Measurements from ENCODE around the gene SRR. TPM values are rescaled to one million over a fixed set of nuclear protein-coding genes. Genes with fewer than 3 reads are reported as not detected.
A peak's percentile ranks its signal among the peaks of the same experiment; 100 is the strongest.

SRR gene
- total RNA-seq, 4 donors from 2014 or later, result 2.1 to 27.2 (median 5.5) TPM

DNA sequence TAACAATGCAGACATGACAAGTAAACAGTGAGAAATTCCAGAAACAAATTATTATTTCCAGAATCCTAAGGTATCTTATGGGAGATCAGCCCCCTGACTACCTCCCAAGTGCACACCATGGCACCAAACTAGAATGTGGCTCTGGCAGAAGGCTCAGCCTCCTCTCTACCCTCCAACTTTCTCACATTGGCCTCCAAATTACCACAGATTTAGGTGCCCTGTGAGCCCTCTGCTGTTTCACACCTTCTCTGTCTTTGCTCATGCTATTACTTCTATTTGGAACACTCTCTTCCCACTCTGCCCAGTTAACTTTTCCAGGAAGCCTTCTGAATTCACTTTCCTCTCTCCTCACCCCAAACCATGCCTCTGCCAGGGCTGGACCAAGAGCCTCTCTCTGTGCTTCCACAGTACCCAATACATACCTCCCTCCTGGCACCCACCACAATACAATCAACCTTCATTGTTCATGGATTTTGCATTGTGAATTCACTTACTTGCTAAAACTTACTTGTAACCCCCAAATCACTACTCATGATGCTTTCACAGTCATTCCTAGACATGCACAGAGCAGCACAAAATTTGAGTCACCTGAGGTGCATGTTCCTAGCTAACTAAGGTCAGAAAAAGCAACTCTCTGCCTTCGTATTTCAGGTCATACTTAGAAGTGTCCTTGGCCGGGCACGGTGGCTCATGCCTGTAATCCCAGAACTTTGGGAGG, 31.6 kb upstream of the SRR start:
- no peaks in the 10 kb centered on the region for H3K4me1 ChIP-seq
- H3K36me3 ChIP-seq, result peaks cover 0 to 25% (median 0%) of the 10 kb centered on the region in 3 donors
- no peaks in the 10 kb centered on the region for H3K9me3 ChIP-seq
- no peak for DNase-seq
- no peak overlapping the region for H3K27ac ChIP-seq
- H3K27me3 ChIP-seq, result no peaks in the 10 kb centered on the region
- TF ChIP-seq, protein P1, sequence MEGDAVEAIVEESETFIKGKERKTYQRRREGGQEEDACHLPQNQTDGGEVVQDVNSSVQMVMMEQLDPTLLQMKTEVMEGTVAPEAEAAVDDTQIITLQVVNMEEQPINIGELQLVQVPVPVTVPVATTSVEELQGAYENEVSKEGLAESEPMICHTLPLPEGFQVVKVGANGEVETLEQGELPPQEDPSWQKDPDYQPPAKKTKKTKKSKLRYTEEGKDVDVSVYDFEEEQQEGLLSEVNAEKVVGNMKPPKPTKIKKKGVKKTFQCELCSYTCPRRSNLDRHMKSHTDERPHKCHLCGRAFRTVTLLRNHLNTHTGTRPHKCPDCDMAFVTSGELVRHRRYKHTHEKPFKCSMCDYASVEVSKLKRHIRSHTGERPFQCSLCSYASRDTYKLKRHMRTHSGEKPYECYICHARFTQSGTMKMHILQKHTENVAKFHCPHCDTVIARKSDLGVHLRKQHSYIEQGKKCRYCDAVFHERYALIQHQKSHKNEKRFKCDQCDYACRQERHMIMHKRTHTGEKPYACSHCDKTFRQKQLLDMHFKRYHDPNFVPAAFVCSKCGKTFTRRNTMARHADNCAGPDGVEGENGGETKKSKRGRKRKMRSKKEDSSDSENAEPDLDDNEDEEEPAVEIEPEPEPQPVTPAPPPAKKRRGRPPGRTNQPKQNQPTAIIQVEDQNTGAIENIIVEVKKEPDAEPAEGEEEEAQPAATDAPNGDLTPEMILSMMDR (IDR thresholded peaks at IDR 0.05), result no peak
- no peak for TF ChIP-seq POLR2A (IDR thresholded peaks at IDR 0.05)
- H3K4me3 ChIP-seq, result no peak overlapping the region

DNA sequence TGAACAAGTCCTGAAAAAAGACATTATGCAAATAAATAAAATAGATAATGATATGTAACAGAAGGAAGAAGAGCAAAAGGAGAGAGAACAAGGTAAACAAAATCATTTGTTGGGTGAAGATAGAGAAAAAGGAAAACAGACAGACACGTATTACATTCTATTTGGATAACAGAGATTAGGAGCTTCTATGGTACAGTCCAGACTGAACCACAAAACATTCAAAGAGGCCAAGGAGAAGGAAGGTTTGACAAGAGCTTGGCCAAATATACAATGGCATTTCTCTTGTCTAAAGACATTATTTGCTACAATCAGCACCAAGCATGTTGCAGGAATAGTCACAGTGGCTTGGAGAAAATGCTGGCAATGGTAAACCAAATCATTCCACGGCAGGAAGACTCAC, 29.3 kb upstream of the SRR start:
- no peak for TF ChIP-seq POLR2A (IDR thresholded peaks at IDR 0.05)
- TF ChIP-seq, protein P1 (IDR thresholded peaks at IDR 0.05), result no peak
- peaks cover 0 to 37% (median 0%) of the 10 kb centered on the region in 3 donors for H3K36me3 ChIP-seq
- no peaks in the 10 kb centered on the region for H3K27me3 ChIP-seq
- H3K4me3 ChIP-seq, result no peak overlapping the region
- no peaks in the 10 kb centered on the region for H3K4me1 ChIP-seq
- H3K27ac ChIP-seq, result no peak overlapping the region
- no peaks in the 10 kb centered on the region for H3K9me3 ChIP-seq
- DNase-seq, result no peak

DNA sequence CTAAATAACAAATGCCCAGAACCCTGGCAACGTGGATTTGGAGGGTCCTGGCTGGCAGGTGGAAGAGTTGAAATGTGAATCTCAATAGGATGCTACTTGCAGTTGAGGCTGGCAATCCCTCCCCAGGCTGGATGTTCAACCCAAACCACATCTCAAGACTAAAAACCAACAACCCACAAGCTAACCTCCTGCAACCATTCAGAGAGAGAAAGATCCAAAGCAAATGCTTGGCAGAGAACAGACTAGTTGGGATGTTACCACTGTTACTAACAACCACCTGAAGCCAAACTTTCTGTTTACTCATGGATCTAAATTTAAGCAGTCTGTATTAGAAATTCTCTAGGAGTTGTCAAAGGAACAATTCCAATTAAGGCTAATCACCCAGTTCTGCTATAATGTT, 28.0 kb upstream of the SRR start:
- Histone ChIP-seq H3K9me3 (no peaks in the 10 kb centered on the region), H3K27ac (peak overlapping the region in 1 of 4 donors; percentile 0), H3K36me3 (peaks cover 0 to 50% (median 0%) of the 10 kb centered on the region in 3 donors), H3K27me3 (no peaks in the 10 kb centered on the region), H3K4me1 (no peaks in the 10 kb centered on the region), H3K4me3 (no peak overlapping the region)
- TF ChIP-seq, protein P1 (IDR thresholded peaks at IDR 0.05), result no peak
- no peak for TF ChIP-seq POLR2A (IDR thresholded peaks at IDR 0.05)
- DNase-seq, result no peak

DNA sequence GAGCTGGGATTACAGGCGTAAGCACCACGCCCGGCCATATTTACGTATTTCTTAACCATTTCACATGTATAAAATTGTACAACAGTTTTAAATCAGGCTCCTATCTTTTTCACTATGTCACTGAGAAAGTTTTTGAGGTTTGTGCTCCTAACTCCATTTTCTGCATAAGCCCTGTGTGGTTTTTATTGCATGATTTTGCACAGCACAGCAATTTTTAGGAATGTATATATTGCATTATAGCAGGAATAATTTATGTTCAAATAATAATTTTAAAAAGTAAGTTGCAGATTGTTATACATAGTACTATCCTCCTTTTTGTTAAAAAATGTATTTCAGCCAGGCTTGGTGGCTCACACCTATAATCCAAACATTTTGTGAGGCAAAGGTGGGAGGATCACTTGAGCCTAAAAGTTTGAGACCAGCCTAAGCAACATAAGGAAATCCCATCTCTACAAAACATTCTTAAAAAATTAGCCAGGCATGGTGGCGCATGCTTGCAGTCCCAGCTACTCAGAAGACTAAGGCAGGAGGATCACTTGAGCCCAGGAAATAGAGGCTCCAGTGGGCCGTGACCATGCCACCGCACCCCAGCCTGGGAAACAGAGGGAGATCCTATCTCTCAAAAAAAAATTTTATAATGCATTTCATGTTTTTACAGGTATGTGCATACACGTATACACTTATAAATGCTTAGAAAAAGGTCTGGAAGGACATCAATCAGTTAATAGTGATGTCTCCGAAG, 26.1 kb upstream of the SRR start:
- Histone ChIP-seq H3K27me3 (no peaks in the 10 kb centered on the region), H3K9me3 (no peaks in the 10 kb centered on the region), H3K27ac (no peak overlapping the region), H3K4me3 (no peak overlapping the region), H3K4me1 (no peaks in the 10 kb centered on the region), H3K36me3 (peaks cover 0 to 61% (median 0%) of the 10 kb centered on the region in 3 donors)
- no peak for DNase-seq
- TF ChIP-seq, protein P1 (IDR thresholded peaks at IDR 0.05), result no peak
- TF ChIP-seq POLR2A (IDR thresholded peaks at IDR 0.05), result no peak

DNA sequence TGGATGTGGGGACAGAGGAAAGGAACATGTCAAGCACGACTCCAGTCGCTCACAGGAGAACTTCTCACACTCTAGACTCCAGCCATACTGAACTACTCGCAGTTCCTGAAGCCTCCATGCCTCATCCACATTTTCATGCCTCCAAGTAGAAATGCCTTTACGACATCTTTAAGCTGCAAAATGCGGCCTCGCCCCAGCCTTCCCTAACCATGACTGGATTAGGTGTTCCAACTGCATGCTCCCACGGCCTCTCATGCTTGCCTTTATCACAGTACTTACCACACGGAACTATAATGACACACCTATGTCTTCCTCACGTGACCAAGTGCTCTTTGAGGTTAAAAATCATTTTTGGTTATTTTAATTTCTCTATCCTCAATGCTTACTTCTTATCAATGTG, 24.0 kb upstream of the SRR start:
- DNase-seq, result no peak
- Histone ChIP-seq H3K4me3 (no peak overlapping the region), H3K36me3 (peaks cover 0 to 63% (median 0%) of the 10 kb centered on the region in 3 donors), H3K4me1 (no peaks in the 10 kb centered on the region), H3K9me3 (no peaks in the 10 kb centered on the region), H3K27ac (no peak overlapping the region), H3K27me3 (no peaks in the 10 kb centered on the region)
- TF ChIP-seq, protein P1 (IDR thresholded peaks at IDR 0.05), result no peak

Measured in Peyer's patch (tissue), 4 donors.